ENCODE data around the gene AGRP.

DNA sequence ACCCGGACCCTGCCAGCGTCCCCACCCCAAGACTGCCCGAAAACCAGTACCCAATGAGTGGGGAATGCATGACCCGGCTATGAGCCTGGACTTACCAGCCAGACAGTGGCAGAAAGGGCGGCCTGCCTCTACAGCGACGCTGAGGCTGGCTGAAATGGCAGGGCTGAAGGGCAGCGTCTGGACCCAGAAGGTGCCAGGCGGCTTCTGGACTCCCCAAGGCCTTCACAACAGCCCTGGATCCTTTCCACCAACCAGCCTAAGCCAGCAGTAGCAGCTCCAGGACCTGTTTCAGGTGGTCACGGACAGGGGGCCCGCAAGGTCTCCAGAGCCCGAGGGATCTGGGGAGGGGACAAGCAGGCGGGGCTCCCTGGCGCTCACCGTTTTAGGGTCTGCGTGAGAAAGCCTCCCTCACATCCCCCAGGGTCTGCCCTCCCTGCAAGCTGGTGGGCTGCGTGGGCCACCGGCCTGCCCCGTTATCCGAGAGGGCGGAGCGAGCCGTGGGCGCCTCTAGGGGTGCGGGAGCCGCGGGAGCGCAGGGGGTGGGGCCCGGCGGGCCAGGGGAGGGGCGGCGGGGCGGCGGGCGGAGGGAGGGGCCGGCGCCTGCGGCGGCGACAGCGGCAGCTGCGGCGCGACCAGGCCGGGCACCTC, 45.0 kb upstream of the AGRP start, which contains the start of gene RIPOR1:
- TF ChIP-seq, protein P1, sequence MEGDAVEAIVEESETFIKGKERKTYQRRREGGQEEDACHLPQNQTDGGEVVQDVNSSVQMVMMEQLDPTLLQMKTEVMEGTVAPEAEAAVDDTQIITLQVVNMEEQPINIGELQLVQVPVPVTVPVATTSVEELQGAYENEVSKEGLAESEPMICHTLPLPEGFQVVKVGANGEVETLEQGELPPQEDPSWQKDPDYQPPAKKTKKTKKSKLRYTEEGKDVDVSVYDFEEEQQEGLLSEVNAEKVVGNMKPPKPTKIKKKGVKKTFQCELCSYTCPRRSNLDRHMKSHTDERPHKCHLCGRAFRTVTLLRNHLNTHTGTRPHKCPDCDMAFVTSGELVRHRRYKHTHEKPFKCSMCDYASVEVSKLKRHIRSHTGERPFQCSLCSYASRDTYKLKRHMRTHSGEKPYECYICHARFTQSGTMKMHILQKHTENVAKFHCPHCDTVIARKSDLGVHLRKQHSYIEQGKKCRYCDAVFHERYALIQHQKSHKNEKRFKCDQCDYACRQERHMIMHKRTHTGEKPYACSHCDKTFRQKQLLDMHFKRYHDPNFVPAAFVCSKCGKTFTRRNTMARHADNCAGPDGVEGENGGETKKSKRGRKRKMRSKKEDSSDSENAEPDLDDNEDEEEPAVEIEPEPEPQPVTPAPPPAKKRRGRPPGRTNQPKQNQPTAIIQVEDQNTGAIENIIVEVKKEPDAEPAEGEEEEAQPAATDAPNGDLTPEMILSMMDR (conservative IDR thresholded peaks at IDR 0.05; ENCODE audit: low read length) = no peak
- TF ChIP-seq EZH2phosphoT487 (IDR thresholded peaks at IDR 0.05; ENCODE audit: borderline replicate concordance, low read depth, low read length) = no peak

All from OCI-LY7 (cell line).